DOHH2 (cell line): ENCODE measurements around the gene FGGY.

ENCODE experiments used
- EZH2phosphoT487 ChIP-seq: fragments of 200-600 bp; sonication (generic); IDR thresholded peaks from 2 replicates; pipeline ENCODE4 v1.6.1; 2017; ENCODE audit warnings: borderline replicate concordance, mild to moderate bottlenecking, antibody characterized with exemption, low read length, moderate library complexity, mixed read lengths
- TF ChIP-seq, protein P1 (sequence below): fragments of 200-600 bp; sonication (generic); IDR thresholded peaks from one replicate; pipeline ENCODE4 v1.5.1; 2014; ENCODE audit warnings: antibody characterized with exemption, mild to moderate bottlenecking, low read depth, low read length; ENCODE audit not compliant: poor library complexity, severe bottlenecking

DNA sequence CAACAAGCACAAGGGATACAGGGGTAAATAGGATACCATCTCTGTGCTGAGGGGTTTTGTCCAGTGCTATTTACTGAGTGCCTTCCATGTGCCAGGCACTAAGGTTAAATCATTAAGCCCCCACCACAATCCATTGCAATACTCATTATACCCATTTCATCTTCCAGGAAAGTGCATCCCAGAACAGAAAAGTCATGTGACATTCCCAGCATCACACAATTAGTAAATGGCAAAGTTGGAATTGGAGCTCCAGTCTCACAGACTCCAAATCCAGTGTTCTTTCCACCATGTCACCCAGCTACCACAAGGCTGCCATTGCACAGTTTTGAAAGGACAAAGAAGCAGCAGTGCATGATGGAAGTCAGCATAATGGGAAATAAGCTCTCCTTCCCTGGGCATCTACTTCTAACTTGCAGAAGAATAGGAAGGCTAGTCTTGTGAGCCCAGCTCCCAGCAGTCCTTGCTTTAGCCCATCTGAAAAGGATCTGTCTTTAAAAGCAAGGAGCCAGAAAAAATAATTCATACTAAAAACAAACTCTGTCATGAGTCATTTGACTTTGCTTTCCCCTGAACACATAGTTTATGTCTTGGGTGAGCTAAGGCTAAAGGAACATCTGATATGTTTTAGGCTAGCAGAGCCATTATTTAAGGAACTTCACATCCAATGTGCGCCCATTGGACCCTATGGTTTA is 406.5 kb downstream of the FGGY start:
- TF ChIP-seq, protein P1, sequence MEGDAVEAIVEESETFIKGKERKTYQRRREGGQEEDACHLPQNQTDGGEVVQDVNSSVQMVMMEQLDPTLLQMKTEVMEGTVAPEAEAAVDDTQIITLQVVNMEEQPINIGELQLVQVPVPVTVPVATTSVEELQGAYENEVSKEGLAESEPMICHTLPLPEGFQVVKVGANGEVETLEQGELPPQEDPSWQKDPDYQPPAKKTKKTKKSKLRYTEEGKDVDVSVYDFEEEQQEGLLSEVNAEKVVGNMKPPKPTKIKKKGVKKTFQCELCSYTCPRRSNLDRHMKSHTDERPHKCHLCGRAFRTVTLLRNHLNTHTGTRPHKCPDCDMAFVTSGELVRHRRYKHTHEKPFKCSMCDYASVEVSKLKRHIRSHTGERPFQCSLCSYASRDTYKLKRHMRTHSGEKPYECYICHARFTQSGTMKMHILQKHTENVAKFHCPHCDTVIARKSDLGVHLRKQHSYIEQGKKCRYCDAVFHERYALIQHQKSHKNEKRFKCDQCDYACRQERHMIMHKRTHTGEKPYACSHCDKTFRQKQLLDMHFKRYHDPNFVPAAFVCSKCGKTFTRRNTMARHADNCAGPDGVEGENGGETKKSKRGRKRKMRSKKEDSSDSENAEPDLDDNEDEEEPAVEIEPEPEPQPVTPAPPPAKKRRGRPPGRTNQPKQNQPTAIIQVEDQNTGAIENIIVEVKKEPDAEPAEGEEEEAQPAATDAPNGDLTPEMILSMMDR: no peak
- TF ChIP-seq EZH2phosphoT487: no peak
